Measurements from ENCODE around the gene MICU1.

MICU1 gene

DNA sequence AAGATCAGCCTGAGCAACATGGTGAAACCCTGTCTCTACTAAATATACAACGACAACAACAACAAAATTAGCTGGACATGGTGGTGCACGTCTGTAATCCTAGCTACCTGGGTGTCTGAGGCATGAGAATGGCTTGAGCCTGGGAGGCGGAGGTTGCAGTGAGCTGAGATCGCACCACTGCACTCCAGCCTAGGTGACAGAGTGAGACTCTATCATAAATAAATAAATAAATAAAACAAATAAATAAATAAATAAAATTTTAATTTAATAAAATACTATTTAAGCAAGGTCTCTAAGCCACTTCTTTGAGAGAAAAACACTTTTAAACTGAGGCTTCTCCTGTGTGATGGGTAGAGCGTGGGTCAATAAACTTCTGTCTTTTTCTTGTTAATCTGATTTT is 38.3 kb downstream of the MICU1 start:
- TF ChIP-seq, protein P1, sequence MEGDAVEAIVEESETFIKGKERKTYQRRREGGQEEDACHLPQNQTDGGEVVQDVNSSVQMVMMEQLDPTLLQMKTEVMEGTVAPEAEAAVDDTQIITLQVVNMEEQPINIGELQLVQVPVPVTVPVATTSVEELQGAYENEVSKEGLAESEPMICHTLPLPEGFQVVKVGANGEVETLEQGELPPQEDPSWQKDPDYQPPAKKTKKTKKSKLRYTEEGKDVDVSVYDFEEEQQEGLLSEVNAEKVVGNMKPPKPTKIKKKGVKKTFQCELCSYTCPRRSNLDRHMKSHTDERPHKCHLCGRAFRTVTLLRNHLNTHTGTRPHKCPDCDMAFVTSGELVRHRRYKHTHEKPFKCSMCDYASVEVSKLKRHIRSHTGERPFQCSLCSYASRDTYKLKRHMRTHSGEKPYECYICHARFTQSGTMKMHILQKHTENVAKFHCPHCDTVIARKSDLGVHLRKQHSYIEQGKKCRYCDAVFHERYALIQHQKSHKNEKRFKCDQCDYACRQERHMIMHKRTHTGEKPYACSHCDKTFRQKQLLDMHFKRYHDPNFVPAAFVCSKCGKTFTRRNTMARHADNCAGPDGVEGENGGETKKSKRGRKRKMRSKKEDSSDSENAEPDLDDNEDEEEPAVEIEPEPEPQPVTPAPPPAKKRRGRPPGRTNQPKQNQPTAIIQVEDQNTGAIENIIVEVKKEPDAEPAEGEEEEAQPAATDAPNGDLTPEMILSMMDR (IDR thresholded peaks at IDR 0.05; ENCODE audit: insufficient read depth, low read length, missing control alignments), result no peak
- ChIA-PET POLR2A (no interaction called here), CTCF (interaction anchor here (0.9 kb wide), 1 partner anchor 17 kb away, joined by 3 read pairs; no protein-coding TSS in a partner anchor)
- no peak for DNase-seq (ENCODE audit: low read depth, low spot score)
- H3K4me3 ChIP-seq (ENCODE audit: low read depth, low read length), result no peak overlapping the region

DNA sequence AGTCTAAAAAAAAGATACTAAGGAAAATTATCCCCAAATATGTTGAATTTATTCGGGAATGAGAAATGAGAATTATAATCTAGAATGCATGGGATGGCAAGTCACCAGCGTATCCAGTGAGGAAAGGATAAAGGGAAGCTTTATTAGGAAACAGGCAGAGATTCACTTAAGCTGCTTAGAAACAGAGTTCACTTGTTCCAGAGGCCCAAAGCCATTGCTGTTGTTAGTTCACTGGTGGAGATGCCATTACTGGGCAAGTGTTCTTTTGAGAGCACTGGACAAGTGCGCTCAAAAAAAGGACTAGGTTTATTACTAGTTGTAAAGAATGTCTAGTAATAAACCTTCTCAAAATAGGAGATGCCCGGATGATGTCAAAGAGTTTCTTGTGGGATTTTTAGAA is 51.2 kb downstream of the MICU1 start:
- ChIA-PET CTCF (interaction anchor here (0.9 kb wide), 1 partner anchor 10 kb away, joined by 3 read pairs; no protein-coding TSS in a partner anchor), POLR2A (interaction anchor here (0.7 kb wide), 1 partner anchor 117 kb away, joined by 4 read pairs; the partner anchor contains the start of gene MCU)
- H3K4me3 ChIP-seq (ENCODE audit: low read depth, low read length), result no peak overlapping the region
- TF ChIP-seq, protein P1 (IDR thresholded peaks at IDR 0.05; ENCODE audit: insufficient read depth, low read length, missing control alignments), result no peak
- no peak for DNase-seq (ENCODE audit: low read depth, low spot score)

DNA sequence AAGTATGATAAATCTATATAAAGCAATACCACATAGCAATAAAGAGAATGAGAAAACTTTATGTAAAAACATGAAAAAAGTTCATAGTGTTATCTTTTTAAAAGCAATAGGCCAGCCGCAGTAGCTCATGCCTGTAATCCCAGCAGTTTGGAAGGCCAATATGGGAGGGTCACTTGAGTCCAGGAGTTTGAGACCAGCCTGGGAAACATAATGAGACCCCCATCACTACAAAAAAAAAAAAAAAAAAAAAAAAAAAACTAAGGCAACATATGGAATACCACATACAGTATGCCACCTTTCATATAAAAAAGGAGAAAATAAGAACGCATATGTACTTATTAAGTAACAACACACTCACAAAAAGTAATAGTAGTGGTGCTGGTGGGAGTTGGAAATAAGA is 52.8 kb downstream of the MICU1 start:
- ChIA-PET POLR2A (no interaction called here), CTCF (no interaction called here)
- TF ChIP-seq, protein P1 (IDR thresholded peaks at IDR 0.05; ENCODE audit: insufficient read depth, low read length, missing control alignments), result no peak
- H3K4me3 ChIP-seq (ENCODE audit: low read depth, low read length), result no peak overlapping the region
- DNase-seq (ENCODE audit: low read depth, low spot score), result no peak

DNA sequence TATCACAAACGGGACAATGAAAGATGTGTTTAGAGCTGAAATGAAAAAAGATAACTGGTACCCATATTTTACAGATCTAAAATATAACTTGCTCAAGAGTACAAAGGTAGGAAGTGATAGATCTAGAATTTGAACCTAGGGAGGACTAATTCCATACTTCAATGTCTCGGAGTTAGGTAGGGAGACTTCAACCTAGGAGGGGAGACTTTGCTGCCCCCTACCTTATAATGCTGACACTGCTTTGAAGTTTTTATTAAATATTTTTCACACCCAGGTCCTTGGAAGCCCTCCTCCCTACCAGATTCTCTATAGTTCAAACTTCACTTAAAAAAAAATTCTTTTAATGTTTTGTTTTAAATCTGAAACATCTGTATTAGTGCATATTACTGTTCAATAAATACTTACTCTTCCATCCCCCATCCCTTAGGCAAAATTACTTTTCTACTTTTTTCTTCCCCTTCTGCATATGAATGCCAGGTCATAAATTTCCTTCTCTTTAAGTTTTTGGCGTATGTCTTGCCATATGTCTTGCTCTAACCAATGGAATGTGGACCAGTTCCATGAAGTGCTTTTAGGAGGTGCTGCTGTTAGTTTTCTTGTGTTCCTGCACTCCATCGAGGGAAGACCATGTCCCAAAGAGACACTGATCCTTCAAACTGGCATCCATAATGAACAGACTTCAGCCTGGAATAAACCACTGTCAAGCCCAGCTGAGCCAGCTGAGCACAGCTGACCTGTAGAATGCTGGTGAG is 57.8 kb downstream of the MICU1 start:
- H3K4me3 ChIP-seq (ENCODE audit: low read depth, low read length), result no peak overlapping the region
- TF ChIP-seq, protein P1 (IDR thresholded peaks at IDR 0.05; ENCODE audit: insufficient read depth, low read length, missing control alignments), result no peak
- ChIA-PET POLR2A (no interaction called here), CTCF (interaction anchor here (1.3 to 2.0 kb wide), 2 partner anchors 8 to 16 kb away, joined by 6 to 9 read pairs; no protein-coding TSS in a partner anchor)
- DNase-seq (ENCODE audit: low read depth, low spot score), result no peak

DNA sequence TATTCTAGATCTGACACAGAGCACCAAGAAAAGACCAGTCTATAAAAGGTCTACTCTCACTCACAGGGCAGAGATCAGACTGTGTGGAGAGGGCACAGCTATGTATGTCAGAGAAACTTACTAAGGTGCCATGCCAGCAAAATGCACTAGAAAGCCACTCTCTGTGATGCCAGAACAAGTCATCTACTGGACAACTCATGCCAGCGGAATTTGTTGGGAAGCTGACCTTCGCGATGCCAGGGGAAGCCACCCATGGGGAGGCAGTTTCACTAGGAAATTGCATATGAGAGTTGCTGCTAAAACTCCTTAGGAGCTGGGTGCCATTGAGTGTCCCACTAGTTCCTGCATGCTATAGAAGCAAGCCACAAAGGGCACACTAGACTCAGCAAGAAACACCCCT is 58.5 kb downstream of the MICU1 start:
- ChIA-PET CTCF (interaction anchor here (1.3 to 2.0 kb wide), 2 partner anchors 9 to 16 kb away, joined by 6 to 9 read pairs; no protein-coding TSS in a partner anchor), POLR2A (no interaction called here)
- TF ChIP-seq, protein P1 (IDR thresholded peaks at IDR 0.05; ENCODE audit: insufficient read depth, low read length, missing control alignments), result no peak
- DNase-seq (ENCODE audit: low read depth, low spot score), result no peak
- no peak overlapping the region for H3K4me3 ChIP-seq (ENCODE audit: low read depth, low read length)

DNA sequence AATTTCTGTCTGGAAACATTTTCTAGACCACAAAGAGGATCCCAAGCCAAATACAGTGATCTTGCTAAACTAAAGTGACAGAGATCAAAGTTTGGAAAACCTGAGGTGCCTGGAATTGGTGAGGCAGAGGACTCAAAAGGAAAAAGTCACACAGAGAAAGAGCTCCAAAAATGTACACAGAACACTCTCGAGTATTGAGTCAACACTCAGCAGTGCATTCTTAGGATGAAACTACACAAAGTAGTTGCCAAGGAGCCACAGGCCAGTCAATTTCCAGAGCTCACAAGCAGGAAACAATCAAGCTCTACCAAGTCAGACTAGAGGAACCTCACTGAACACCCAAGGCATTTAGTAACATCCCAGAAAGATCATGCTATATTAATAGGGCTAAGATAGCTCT is 61.3 kb downstream of the MICU1 start:
- CTCF ChIA-PET, result interaction anchor here (0.6 to 1.0 kb wide), 2 partner anchors 225 to 269 kb away, joined by 3 to 5 read pairs; no protein-coding TSS in a partner anchor
- peak; percentile 69 for DNase-seq (ENCODE audit: low read depth, low spot score)
- no peak overlapping the region for H3K4me3 ChIP-seq (ENCODE audit: low read depth, low read length)
- POLR2A ChIA-PET, result no interaction called here
- TF ChIP-seq, protein P1 (IDR thresholded peaks at IDR 0.05; ENCODE audit: insufficient read depth, low read length, missing control alignments), result no peak

Data from AG04449 (cell line).